Activated naive CD8-positive, alpha-beta T cell treated with anti-CD3 and anti-CD28 coated beads, Interleukin-2, amount 50 U/mL, for 16 hours (primary cell): ENCODE data around the gene PALM3.
"Not testable (repeated sequence)": the region's sequence is repeated elsewhere in the genome, so short reads cannot be mapped to it uniquely, and the experiment has no call there.

Experiments used
- DNase-seq: peaks from one replicate; pipeline ENCODE4 v3.0.0-alpha.2; 2020; ENCODE audit warnings: low read depth, low spot score

PALM3 gene

GRCh38 chr19:14058182-14059092 lies 3.4 kb downstream of the PALM3 start:
- DNase-seq, result no peak

- no peak for DNase-seq
Observed at GRCh38 chr19:14056741-14057356, 5.0 kb downstream of the PALM3 start.

- DNase-seq, result no peak
Observed at GRCh38 chr19:14056069-14056666, 5.7 kb downstream of the PALM3 start.

GRCh38 chr19:14055396-14055795 lies 6.5 kb downstream of the PALM3 start:
- DNase-seq, result no peak

GRCh38 chr19:14054721-14055120 lies 7.2 kb downstream of the PALM3 start:
- DNase-seq, result no peak

GRCh38 chr19:14054099-14054498 lies 7.8 kb downstream of the PALM3 start:
- no peak for DNase-seq

- no peak for DNase-seq
Observed at GRCh38 chr19:14053500-14053899, 8.4 kb downstream of the PALM3 start.

GRCh38 chr19:14053032-14053431 lies 8.8 kb downstream of the PALM3 start:
- no peak for DNase-seq

GRCh38 chr19:14052470-14052869 lies 9.4 kb downstream of the PALM3 start:
- DNase-seq, result no peak

- no peak for DNase-seq
Observed at GRCh38 chr19:14051980-14052379, 9.9 kb downstream of the PALM3 start.

GRCh38 chr19:14050961-14051360 lies 10.9 kb downstream of the PALM3 start:
- not testable (repeated sequence) for DNase-seq

- no peak for DNase-seq
Observed at GRCh38 chr19:14050512-14050911, 11.4 kb downstream of the PALM3 start.

- DNase-seq, result peak; percentile 53
Observed at GRCh38 chr19:14048443-14049153, 13.3 kb downstream of the PALM3 start.

- DNase-seq, result not testable (repeated sequence)
Observed at GRCh38 chr19:14047866-14048265, 14.0 kb downstream of the PALM3 start.

- not testable (repeated sequence) for DNase-seq
Observed at GRCh38 chr19:14042659-14043608, 18.9 kb downstream of the PALM3 start.

GRCh38 chr19:14039181-14039580 lies 22.7 kb downstream of the PALM3 start:
- no peak for DNase-seq

- no peak for DNase-seq
Observed at GRCh38 chr19:14035706-14036105, 26.2 kb downstream of the PALM3 start.

GRCh38 chr19:14035159-14035558 lies 26.7 kb downstream of the PALM3 start:
- not testable (repeated sequence) for DNase-seq

- no peak for DNase-seq
Observed at GRCh38 chr19:14033946-14034345, 27.9 kb downstream of the PALM3 start.

- peak; percentile 48 for DNase-seq
Observed at GRCh38 chr19:14031719-14032480, 30.0 kb downstream of the PALM3 start, which contains the start of gene IL27RA. TSS of gene IL27RA (plus strand) at chr19:14031762. CDS start at chr19:14031873, 111 bp downstream.
